NCI-H1436 (cell line): ENCODE measurements around the gene GM2A.
"Not testable (repeated sequence)": the region's sequence is repeated elsewhere in the genome, so short reads cannot be mapped to it uniquely, and the experiment has no call there.

Source experiments
- DNase-seq: peaks from one replicate; lab custom pipeline; 2025; lab: John Stamatoyannopoulos, UW

GM2A gene

DNA sequence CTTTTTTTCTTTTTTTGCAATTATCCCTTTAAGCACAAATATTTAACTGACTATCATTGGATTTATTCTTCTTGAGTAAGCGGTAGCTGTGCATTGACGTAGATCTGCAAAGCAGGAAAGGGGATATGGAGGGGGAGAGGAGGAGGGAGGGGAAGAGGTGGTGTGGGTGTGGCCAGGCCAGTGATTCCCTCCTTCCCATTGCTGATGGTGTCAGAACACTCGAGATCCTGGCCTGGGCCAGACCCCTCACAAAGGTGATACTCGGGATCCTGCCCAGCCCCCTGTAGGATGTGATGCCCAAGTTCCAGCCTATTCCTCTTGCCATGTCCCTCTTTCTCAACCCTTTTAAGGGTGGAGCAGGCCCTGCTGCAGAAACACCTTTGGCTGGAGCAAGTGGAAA lies 40.6 kb downstream of the GM2A start:
- no peak for DNase-seq

DNA sequence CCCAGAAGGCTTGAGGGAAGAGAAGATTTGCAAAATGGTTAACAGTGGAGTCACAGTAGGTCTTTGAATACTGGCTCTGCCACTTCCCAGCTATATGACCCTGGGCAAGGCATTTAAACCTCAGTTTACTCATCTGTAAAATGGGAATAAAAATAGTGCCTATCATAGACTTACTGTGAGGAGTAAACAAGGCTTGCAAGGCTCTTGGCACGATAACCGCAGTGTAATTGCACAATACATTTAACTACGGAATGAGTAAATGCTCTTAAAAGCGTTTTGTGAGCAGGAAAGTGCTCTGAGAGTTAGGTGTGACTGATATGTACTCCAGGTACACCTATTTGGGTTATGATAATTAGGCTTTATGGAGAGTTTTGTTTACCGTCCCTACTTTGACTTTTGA lies 42.2 kb downstream of the GM2A start:
- no peak for DNase-seq

DNA sequence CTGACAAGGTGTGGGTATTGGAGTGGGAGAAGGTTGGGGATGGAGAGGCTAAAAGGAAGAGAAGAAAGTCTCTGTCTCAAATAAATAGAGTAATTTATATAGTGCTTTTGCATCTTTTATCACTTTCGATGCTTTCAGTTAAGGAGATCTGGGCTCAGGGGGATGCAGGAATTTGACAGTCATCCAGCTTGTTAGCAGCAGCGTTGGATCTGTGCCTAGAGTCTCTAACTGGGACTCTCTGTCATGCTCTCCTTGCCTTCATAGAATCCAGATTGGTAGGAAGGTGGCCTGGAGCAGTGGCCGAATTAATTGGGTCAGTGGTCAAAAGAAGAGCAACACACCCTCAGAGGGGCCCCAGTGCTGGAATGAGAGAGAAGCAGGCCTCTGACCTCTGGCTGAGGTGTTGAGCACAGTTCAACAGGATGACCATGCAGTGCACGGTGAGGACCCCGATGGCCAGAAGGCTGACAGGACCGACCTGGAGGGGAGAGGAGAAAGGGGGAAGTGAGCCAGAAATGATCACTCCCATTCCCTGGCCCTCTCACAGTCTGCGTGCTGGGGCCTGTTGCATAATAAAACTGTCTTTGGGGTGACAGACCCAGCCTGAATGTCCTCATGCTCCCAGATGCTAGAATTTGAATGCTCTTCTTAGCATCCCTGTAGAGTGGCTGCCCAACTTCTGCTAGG lies 42.9 kb downstream of the GM2A start:
- DNase-seq = no peak

DNA sequence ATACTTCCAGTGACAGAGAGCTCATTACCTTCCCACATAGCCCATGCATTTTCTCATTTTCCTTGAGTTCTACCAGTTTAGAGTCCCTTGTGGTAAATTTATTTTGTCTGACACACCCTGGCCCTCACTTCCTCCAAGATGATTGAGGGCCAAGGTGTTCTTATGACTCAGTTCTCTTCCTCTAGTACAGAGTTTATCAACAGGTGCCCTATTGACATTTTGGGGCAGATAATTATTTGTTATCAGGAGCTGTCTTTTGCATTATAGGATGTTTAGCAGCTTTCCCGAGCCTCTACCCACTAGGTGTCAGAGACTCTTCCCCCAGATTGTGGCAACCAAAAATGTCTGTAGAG lies 43.5 kb downstream of the GM2A start:
- no peak for DNase-seq

DNA sequence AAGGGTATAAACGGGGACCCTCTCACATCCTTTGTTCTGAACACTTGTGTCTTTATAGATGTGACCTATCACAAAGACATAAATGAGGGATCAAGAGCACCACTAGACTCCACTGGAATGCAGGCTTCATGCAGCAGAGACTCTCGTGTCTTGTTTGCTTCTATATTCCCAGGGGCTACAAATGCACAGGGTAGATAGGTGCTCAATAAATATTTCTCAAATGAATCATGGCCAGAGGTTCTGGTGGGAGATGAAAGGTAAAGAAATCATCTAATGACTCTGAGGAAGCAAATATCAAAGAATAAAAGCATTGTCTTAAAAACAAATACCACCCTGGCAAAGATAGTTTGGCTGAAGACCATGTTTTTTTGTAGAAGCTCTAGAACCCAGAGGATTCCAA lies 44.0 kb downstream of the GM2A start:
- DNase-seq = no peak

DNA sequence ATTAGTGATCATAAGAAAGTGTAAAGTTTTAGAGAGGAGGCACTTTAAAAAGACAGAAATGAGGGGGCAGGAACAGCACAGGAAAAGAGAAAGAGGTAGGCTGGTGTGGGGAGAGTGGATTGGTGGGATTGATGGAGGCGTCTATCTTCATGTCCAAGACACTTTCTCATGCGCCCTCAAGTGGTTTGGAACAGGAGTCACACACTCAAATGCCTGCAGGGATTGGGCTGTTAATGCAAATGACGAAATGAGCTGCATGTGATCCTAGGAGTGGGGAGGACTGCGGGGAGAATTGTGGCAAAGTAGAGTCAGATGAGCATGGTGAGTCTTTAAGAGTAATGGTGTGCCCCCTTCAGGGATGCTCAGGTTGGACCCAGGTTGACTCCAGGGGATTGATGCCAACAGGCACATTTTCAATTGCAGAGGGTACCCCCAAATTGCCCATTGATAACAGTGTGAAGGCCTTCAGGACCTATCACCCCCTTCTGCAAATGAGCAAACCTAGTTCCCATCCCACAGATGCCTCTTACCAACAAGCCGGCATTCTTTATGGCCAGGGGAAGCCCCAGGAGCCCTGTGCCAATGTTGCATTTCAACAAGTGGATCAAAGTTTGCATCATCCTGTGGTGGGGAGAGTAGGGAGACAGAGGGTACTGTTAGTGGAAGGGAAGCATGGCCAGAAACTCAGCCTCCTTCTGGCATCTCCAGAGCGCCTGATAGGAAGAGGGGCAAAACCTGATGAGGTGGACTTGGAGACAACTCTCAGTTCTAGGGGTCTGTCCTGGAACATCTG lies 45.3 kb downstream of the GM2A start:
- peak; percentile 6 for DNase-seq

DNA sequence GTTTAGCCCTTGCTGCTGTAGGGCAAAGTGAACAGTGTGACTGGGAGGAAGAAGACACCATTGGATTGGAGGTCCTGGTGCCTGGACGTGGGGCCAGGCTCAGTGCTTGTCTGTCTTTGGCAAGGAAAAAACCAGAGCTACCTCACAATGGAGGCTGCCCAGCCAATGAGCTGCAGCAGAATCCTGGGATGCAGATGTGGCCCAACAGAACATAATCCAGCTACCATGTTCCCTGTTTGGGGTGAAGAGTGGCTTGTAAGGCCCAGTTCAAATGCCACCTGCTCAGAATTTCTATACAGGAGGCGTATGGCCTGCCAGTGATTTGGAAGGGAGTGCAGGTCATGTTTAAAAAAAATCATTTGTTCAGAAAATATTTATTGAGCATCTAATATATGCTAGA lies 50.7 kb downstream of the GM2A start, which contains the start of gene SLC36A3:
TSS of gene SLC36A3 (minus strand) at position 101 of the 400 bp plus-strand sequence. CDS start 412 bp downstream, outside the sequence.
- no peak for DNase-seq

DNA sequence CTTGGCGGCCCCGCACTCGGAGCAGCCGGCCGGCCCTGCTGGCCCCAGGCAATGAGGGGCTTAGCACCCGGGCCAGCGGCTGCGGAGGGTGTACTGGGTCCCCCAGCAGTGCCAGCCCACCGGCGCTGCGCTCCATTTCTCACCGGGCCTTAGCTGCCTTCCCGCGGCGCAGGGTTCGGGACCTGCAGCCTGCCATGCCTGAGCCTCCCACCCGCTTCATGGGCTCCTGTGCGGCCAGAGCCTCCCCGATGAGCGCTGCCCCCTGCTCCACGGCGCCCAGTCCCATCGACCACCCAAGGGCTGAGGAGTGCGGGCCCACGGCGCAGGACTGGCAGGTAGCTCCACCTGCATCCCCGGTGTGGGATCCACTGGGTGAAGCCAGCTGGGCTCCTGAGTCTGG lies 56.3 kb downstream of the GM2A start:
- DNase-seq = not testable (repeated sequence)

DNA sequence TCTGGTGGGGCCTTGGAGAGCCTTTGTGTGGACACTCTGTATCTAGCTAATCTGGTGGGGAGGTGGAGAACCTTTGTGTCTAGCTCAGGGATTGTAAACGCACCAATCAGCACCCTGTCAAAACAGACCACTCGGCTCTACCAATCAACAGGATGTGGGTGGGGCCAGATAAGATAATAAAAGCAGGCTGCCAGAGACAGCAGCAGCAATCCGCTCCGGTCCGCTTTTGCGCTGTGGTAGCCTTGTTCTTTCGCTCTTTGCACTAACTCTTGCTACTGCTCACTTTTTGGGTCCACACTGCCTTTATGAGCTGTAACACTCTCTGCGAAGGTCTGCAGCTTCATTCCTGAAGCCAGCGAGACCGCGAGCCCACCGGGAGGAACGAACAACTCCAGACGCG lies 56.8 kb downstream of the GM2A start:
- DNase-seq = not testable (repeated sequence)

DNA sequence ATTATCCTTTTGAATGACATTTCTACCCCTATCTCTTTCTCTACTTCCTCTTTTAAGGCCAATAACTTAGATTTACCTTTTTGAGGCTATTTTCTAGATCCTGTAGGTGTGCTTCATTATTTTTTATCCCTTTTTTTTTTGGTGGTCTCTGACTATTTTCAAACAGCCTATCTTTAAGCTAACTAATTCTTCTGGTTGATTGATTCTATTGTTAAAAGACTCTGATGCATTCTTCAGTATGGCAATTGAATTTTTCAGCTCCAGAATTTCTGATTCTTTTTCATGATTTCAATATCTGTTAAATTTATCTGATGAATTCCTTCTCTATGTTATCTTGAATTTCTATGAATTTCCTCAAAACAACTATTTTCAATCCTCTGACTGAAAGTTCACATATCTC lies 57.9 kb downstream of the GM2A start:
- no peak for DNase-seq

DNA sequence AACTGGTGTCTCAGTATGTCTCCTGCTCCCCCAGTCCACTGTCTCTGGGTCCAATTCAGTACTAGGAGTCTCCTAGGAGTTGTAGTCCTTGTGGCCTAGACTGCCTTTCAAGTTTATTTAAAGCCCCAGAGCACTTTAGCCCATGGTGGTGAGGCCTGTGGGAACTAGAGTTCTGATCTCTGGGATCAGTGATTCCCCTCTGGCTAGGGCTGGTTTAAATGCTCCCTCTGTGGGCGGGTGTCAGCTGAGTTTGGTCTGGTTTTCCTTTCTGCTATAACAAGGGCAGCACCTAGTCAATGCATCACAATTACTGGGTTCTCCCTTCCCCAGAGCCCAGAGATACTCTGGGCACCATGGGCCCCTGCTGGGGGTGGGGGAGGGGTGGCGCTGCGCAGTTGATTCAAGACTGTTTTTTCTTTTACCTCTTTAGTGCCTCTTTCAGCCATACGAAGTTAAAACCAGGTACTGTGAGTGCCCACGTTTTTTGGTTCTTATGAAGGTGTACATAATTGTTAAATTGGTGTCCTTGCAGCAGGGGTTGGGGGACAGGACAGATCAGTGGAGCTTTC lies 59.9 kb downstream of the GM2A start:
- no peak for DNase-seq

DNA sequence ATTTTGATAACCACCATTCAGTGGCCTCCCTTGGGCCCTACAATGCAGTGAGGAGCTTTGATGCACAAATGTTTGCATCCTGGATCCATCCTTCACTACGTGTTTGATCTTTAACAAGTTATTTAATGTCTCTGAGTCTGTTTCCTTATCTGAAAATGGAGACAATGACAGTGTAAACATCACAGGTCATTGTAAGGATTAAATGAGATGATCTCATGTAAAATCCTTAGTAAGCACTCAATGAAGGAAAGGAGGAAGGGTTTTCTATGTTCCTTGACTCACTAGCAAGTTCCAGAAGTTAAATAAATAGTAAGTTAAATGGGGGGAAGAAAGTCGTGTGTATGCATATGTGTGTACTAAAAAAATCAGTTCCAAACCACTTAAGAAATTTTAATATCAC lies 60.4 kb downstream of the GM2A start:
- no peak for DNase-seq

DNA sequence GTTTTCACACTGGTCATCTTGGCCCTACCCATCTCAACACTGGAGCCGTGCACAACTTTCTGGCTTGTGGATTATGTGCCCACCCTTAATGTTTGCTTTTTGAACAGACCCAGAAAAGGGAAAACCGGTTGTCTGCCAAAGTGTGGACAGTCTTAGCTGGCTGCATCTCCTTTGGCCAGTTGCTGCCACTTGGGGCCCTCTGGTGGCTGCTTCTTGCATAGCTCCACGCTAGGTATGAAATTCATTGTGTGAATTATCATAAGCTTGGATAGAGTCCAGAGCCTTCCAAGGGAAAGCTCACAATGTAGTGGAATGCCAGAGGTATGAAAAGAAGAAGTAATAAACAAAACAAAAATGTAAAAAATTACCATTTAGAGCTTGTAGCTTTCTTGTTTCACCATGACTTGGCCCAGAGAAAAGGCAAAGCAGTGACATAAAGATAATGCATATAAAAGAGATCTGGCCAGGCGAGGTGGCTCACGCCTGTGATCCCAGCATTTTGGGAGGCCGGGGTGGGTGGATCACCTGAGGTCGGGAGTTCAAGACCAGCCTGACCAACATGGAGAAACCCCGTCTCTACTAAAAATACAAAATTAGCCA lies 63.1 kb downstream of the GM2A start:
- peak; percentile 28 for DNase-seq

DNA sequence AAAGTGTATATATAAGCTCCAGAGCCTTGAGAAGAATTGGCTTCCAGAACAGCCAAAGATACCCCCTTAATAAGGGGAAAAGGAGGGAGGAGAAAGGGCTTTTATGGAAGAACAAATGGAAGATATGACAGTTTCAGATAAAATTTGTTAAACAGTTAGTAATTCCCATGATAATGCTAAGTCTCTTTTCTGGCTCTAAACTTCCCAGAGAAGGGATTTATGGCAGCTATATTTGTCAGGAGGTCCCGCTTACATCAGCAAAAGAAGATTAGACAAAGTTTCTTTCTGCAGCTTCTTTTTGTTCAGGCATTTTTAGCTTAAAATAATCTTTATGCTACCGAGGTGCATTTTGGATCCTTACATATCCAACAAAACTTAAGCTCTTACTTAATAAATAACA lies 64.9 kb downstream of the GM2A start:
- no peak for DNase-seq

DNA sequence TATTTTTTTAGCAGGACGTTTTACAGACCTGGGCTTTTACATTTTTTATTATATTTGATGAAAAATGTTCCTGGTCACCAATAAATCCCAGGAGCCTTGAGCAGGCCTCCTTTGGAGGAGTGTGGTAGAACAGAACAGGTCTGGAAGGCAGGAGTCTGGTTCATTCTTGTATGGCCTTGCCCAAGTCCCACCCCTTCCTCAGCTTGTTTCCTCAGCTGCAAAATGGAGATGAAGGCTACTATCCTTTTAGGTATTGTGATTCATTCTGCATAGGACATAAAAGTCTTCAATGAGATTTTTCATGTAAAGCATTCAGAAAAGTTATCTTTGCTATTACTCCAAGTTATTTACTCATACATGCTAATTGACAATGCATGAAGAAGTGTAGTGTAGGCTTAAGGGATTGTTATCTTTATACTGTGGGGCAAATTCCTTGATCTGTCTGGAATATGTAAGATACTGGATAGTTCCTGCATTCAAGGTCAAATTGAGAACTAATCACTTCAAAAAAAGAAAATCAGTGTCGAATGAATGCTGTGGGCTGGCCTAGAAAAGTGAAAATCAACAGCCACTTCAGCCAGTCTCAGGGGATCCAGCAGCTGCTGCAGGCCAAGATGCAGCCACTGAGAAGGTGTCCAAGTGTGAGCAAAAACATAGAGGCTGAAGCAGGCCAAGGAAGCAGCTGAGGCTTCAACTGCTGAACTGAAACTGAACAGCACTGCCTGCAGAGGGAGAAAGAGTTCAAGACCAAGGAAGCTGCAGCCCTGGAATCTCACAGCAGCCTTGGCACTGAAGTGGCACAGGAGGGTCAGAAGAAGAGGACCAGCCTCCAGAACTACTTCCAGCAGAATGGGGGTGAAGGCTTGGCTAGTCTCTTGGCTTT lies 66.1 kb downstream of the GM2A start:
- DNase-seq = no peak
